ENCODE results near the gene ITGA1. TPM values are rescaled to one million over a fixed set of nuclear protein-coding genes. Genes with fewer than 3 reads are reported as not detected.

Gene ITGA1
- total RNA-seq, 6 experiments from 2014 or later, result 66.5 to 116 (median 82.1) TPM

GRCh38 chr5:52810426-52810825 is 22.7 kb downstream of the ITGA1 start:
- WGBS (ENCODE audit: insufficient coverage, low coverage, low lambda C conversion rate, missing lambda C conversion rate), result 64% methylated on average over 1 of the region's 1 CpG
- peak overlapping the region in 2 of 3 donors; percentile 9 to 12 for H3K27ac ChIP-seq
- TF ChIP-seq CTCF (IDR thresholded peaks at IDR 0.05), result no peak
- no peak for TF ChIP-seq POLR2A (IDR thresholded peaks at IDR 0.05)

DNA sequence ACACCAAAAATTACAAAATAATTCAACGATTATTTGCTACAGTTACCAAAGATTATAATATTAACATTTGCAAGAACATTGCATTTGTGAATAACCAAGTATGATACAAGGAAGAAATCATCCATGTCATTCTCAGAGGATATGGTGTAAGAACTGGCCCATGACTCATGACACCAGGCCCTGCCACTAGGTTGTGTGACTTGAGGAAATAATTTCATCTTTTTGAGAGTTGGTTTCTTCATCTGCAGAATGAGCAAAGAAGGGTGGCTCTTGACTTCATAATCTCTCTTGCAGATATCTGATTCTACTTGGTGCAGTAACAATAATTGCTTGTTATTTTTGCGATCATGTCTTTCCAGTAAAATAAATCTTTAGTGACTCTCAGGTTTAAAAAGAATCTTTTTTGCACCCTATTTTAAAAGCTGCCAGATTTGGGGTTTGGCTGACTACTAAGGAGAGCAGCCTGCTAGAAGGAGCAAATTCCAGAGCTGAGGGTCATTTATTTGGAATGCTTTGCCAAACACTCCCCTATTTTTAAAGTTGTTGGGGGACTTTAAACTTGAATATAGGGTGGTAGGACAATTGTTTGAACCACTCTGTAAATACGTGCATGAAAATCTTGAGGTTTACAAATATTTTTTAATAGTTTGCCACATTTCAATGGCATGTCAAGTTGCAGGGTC is 23.5 kb downstream of the ITGA1 start:
- Histone ChIP-seq H3K9me3 (no peaks in the 10 kb centered on the region), H3K4me3 (no peak overlapping the region), H3K27me3 (no peaks in the 10 kb centered on the region), H3K4me1 (peaks cover 0 to 19% (median 0%) of the 10 kb centered on the region in 4 donors), H3K36me3 (no peaks in the 10 kb centered on the region), H3K27ac (no peak overlapping the region)
- no peak for DNase-seq
- TF ChIP-seq POLR2A (IDR thresholded peaks at IDR 0.05) (no peak), CTCF (IDR thresholded peaks at IDR 0.05) (no peak)
- WGBS (ENCODE audit: insufficient coverage, low coverage, low lambda C conversion rate, missing lambda C conversion rate), result 67% methylated on average over 3 of the region's 3 CpGs
- intact Hi-C loops (cut with DNase I), result no loop called here
- ATAC-seq, result peak in 1 of 4 donors; percentile 56

More at GRCh38 chr5:52810426-52810825, 22.7 kb downstream of the ITGA1 start:
- no peak for DNase-seq
- Histone ChIP-seq H3K4me3 (no peak overlapping the region), H3K27me3 (no peaks in the 10 kb centered on the region), H3K36me3 (no peaks in the 10 kb centered on the region), H3K4me1 (peaks cover 0 to 19% (median 0%) of the 10 kb centered on the region in 4 donors), H3K9me3 (no peaks in the 10 kb centered on the region)
- ATAC-seq, result no peak
- intact Hi-C loops (cut with DNase I), result no loop called here

GRCh38 chr5:52814352-52815148 is 26.8 kb downstream of the ITGA1 start:
- no peak overlapping the region for H3K4me3 ChIP-seq
- no peaks in the 10 kb centered on the region for H3K36me3 ChIP-seq
- no peaks in the 10 kb centered on the region for H3K27me3 ChIP-seq
- H3K27ac ChIP-seq, result peak overlapping the region in 1 of 3 donors; percentile 20
- peaks cover 0 to 28% (median 3%) of the 10 kb centered on the region in 4 donors for H3K4me1 ChIP-seq
- H3K9me3 ChIP-seq, result no peaks in the 10 kb centered on the region
- 58% methylated on average over 4 of the region's 4 CpGs for WGBS (ENCODE audit: insufficient coverage, low coverage, low lambda C conversion rate, missing lambda C conversion rate)
- DNase-seq, result no peak
- intact Hi-C loops (cut with DNase I), result no loop called here
- no peak for TF ChIP-seq CTCF (IDR thresholded peaks at IDR 0.05)
- TF ChIP-seq POLR2A (IDR thresholded peaks at IDR 0.05), result no peak
- ATAC-seq, result peak; percentile 48 to 79 (median 60)

DNA sequence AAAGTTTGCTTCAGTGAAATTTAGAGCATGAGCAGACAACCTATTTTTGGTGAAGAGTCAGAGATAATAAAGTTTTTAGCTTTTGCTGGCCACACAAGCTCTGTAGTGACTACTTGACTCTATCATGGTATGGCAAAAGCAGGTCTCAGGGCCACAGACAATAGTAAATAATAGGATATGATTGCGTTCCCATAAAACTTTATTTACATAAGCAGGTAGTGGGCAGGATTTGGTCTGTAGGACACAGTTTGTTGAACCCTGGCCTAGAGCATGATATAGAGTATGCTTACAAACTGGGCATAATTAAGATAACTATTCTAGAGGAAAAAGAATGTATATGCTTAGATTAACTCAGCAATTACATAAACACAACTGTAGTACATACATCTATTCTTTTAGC is 30.1 kb downstream of the ITGA1 start:
- H3K4me1 ChIP-seq, result peaks cover 0 to 43% (median 9%) of the 10 kb centered on the region in 4 donors
- intact Hi-C loops (cut with DNase I), result no loop called here
- no peak overlapping the region for H3K27ac ChIP-seq
- H3K4me3 ChIP-seq, result no peak overlapping the region
- no peak for TF ChIP-seq CTCF (IDR thresholded peaks at IDR 0.05)
- no peak for TF ChIP-seq POLR2A (IDR thresholded peaks at IDR 0.05)
- DNase-seq (no peak), ATAC-seq (no peak)
- 53% methylated on average over 1 of the region's 1 CpG for WGBS (ENCODE audit: insufficient coverage, low coverage, low lambda C conversion rate, missing lambda C conversion rate)
- no peaks in the 10 kb centered on the region for H3K27me3 ChIP-seq
- no peaks in the 10 kb centered on the region for H3K36me3 ChIP-seq
- no peaks in the 10 kb centered on the region for H3K9me3 ChIP-seq
